Ovary (tissue), 9 donors: ENCODE results near the gene UEVLD. TPM values are rescaled to one million over a fixed set of nuclear protein-coding genes. Genes with fewer than 3 reads are reported as not detected.

Experiments
- DNase-seq, 5 donors: peaks; one replicate each; pipeline ENCODE4 v3.0.0-alpha.2; 2019 to 2020
- H3K27ac ChIP-seq, 2 donors: fragments of 200-600 bp; one replicate each; pipeline versions ENCODE4 v1.5.1 to v1.8.0; 2019 to 2022
- H3K27me3 ChIP-seq: fragments of 200-600 bp; one replicate; pipeline ENCODE4 v1.8.0; 2022
- H3K36me3 ChIP-seq: fragments of 200-600 bp; sonication (generic); one replicate; pipeline ENCODE4 v1.5.1; 2019
- H3K4me1 ChIP-seq: one replicate; pipeline ENCODE4 v1.8.1; 2013; ENCODE audit warnings: mild to moderate bottlenecking, moderate library complexity; ENCODE audit not compliant: insufficient read depth
- H3K4me3 ChIP-seq: fragments of 200-600 bp; sonication (generic); one replicate; pipeline ENCODE4 v1.5.1; 2017
- H3K9me3 ChIP-seq, 2 donors: fragments of 200-600 bp in 1 of 2; sonication (generic) in 1 of 2; one replicate each; pipeline versions ENCODE4 v1.5.1 to v1.8.1; 2013 to 2019; ENCODE audit warnings: mild to moderate bottlenecking in 1 of 2, moderate library complexity in 1 of 2
- CTCF ChIP-seq, 3 donors: fragments of 450-650 bp in 2 of 3; fragments of 200-600 bp in 1 of 3; IDR thresholded peaks; one replicate each; pipeline versions ENCODE4 v1.5.1 to v1.8.0; 2016 to 2022; ENCODE audit warnings: antibody characterized with exemption in 3 of 3, mild to moderate bottlenecking in 1 of 3
- EP300 ChIP-seq: sonication (generic); formaldehyde crosslinking; IDR thresholded peaks from one replicate; pipeline ENCODE4 v1.6.1; 2017; ENCODE audit warnings: antibody characterized with exemption
- POLR2A ChIP-seq: fragments of 450-650 bp; IDR thresholded peaks from one replicate; pipeline ENCODE4 v1.6.1; 2017; ENCODE audit warnings: antibody characterized with exemption, mild to moderate bottlenecking, moderate library complexity
- WGBS, 3 donors: extraction: QIAGEN DNeasy Blood & Tissue Kit in 1 of 3; methylation state at CpG; one replicate each; pipeline versions ENCODE4 v1.1.5 to v1.1.7; 2013 to 2017; 5-methylcytosine and 5-hydroxymethylcytosine counted together
- intact Hi-C, 4 donors: fragments of 100-400 bp; cut with DNase I; formaldehyde crosslinking; loops; one replicate each; pipeline versions ENCODE4 v1.11.0 to v1.15.1; 2022 to 2023
- polyA plus RNA-seq, 2 donors: library from polyadenylated mRNA; stranded (reverse); fragments of 200-250 nt in 1 of 2; fragments of 350-450 nt in 1 of 2; fragmentation: Illumina TruSeq in 1 of 2; extraction: RNeasy Lipid Tissue Mini Kit (QIAGEN cat#74804) in 1 of 2; gene quantifications; one replicate each; pipeline ENCODE4 v1.2.3, GENCODE V29; 2013 to 2014
- total RNA-seq, 7 donors: library from RNA; depleted of rRNA in 2 of 7; stranded (reverse); fragments of >200 nt in 2 of 7; fragmentation: NEBNext Ultra II Directional in 3 of 7; extraction: Animal tissue kit (Norgen Biotek cat#: 25700) in 3 of 7; gene quantifications; one replicate each; pipeline versions ENCODE4 v1.1.0 to v1.2.4, GENCODE V29; 2016 to 2023
- donor health status: DM: no; HTN: no; CAD: no; lungs with moderate emphysema.
- donor health status: DM: no; HTN: no; CAD: no.
- donor health status: Bipolar disorder and iron deficiency.
- donor health status: DM: yes; HTN: yes; CAD: no.
- donor health status: DM: no; HTN: no; CAD: no.
- donor health status: DM: yes; HTN: yes; CAD: no.

The UEVLD gene
- total and polyA plus RNA-seq, 9 donors: 7.0 to 22.9 (median 16.7) TPM

DNA sequence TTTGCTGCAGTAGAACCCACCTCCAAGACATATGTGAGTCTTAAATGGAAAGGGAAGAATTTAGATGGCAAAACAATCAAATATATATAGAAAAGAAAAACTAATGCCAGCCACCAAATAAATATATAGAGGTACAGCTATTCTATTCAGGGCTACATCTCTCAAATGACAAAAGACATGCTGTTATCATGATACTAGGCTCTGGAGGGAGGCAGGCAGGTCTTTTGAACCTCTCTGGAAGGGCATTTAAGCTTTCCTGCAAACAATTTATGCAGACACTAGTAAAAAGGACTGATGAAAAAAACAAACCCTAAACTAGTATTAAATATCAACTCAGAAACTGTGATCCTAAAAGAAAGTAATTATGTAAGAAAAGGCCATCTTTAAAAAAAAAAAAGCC is 24.4 kb downstream of the UEVLD start:
- intact Hi-C loops: no loop called here
- H3K9me3 ChIP-seq: no peaks in the 10 kb centered on the region
- H3K4me3 ChIP-seq: no peak overlapping the region
- no peak for TF ChIP-seq POLR2A
- no peak for TF ChIP-seq CTCF (IDR thresholded peaks at IDR 0.05)
- no peak for TF ChIP-seq EP300
- no peak for DNase-seq
- H3K36me3 ChIP-seq: no peaks in the 10 kb centered on the region
- no peak overlapping the region for H3K27ac ChIP-seq
- H3K27me3 ChIP-seq: no peaks in the 10 kb centered on the region
- H3K4me1 ChIP-seq: no peaks in the 10 kb centered on the region

- no peak overlapping the region for H3K4me3 ChIP-seq
- 65 to 85% (median 77%) methylated on average over 2 of the region's 2 CpGs for WGBS, 3 donors
- no peaks in the 10 kb centered on the region for H3K4me1 ChIP-seq
- TF ChIP-seq CTCF (IDR thresholded peaks at IDR 0.05) (no peak), EP300 (no peak), POLR2A (no peak)
- no peak for DNase-seq
- H3K27me3 ChIP-seq: no peaks in the 10 kb centered on the region
- H3K36me3 ChIP-seq: no peaks in the 10 kb centered on the region
- H3K27ac ChIP-seq: no peak overlapping the region
- no peaks in the 10 kb centered on the region for H3K9me3 ChIP-seq
- intact Hi-C loops: no loop called here
These were observed 25.3 kb downstream of the UEVLD start for GRCh38 chr11:18563090-18563730.

GRCh38 chr11:18548001-18548400 is 40.5 kb downstream of the UEVLD start:
- Histone ChIP-seq H3K27me3 (no peaks in the 10 kb centered on the region), H3K27ac (no peak overlapping the region), H3K9me3 (no peaks in the 10 kb centered on the region), H3K4me1 (no peaks in the 10 kb centered on the region), H3K36me3 (no peaks in the 10 kb centered on the region), H3K4me3 (no peak overlapping the region)
- intact Hi-C loops: loop anchor here in 1 of 4 donors (10.0 kb wide), 1 partner anchor 217 kb away; no protein-coding TSS in a partner anchor
- no peak for DNase-seq
- TF ChIP-seq CTCF (IDR thresholded peaks at IDR 0.05): no peak
- TF ChIP-seq POLR2A: no peak
- no peak for TF ChIP-seq EP300
- 51 to 63% (median 51%) methylated on average over 2 of the region's 2 CpGs for WGBS, 3 donors

DNA sequence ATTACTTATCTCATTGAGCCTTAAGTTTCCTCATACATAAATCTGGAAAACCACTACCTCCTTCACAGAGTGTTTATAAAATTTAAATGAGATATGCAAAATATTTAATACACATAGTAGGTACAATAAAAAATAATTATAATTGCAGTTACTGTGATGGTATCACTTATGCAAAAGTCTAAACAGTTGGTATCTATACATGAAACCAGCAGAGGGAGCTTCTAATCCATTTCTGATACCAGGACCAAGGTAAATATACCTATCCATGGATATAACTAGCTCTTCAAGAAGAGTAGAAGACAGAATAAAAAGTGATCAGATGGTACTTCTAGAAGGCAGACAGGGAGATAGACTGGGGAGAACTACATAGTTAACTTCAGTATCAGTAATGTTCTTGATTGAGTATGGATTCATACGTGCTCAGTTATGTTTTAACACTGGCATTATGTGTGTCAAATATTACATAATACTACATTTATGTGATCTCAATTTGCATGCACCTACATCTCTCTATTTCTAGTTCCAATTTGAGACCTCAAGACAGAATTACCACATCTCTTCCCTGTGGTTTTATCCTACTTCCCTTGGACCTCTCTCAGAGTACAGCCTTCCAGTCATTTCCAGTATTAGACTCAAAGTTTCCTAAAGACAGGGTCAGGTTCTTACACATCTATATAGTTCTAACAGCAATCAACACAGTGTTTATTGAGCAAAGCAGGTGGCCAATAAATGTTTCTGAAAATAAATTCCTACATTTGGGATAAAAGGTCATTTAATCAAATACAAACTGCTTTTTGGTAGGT is 48.1 kb downstream of the UEVLD start:
- no peak overlapping the region for H3K4me3 ChIP-seq
- 92 to 97% (median 96%) methylated on average over 1 of the region's 1 CpG for WGBS, 3 donors
- no peaks in the 10 kb centered on the region for H3K4me1 ChIP-seq
- TF ChIP-seq CTCF (IDR thresholded peaks at IDR 0.05) (peak in 1 of 3 donors; percentile 17), EP300 (no peak), POLR2A (no peak)
- H3K36me3 ChIP-seq: no peaks in the 10 kb centered on the region
- no peaks in the 10 kb centered on the region for H3K9me3 ChIP-seq
- H3K27ac ChIP-seq: no peak overlapping the region
- H3K27me3 ChIP-seq: no peaks in the 10 kb centered on the region
- no peak for DNase-seq
- intact Hi-C loops: loop anchor here in 1 of 4 donors (10.0 kb wide), 1 partner anchor 224 kb away; no protein-coding TSS in a partner anchor
